A549 treated with GW870086 at 1 μM for 4 hours (cell line): Measurements from ENCODE around the gene NPTX2. TPM values are rescaled to one million over a fixed set of nuclear protein-coding genes. Genes with fewer than 3 reads are reported as not detected.

Experiments used
- total RNA-seq: library from RNA; stranded (reverse); fragments of 200-300 nt; extraction: Qiagen RNA extraction; gene quantifications from 5 replicates; pipeline ENCODE4 v1.2.3, GENCODE V29; 2022; ENCODE audit warnings: low read depth

Gene NPTX2, protein sequence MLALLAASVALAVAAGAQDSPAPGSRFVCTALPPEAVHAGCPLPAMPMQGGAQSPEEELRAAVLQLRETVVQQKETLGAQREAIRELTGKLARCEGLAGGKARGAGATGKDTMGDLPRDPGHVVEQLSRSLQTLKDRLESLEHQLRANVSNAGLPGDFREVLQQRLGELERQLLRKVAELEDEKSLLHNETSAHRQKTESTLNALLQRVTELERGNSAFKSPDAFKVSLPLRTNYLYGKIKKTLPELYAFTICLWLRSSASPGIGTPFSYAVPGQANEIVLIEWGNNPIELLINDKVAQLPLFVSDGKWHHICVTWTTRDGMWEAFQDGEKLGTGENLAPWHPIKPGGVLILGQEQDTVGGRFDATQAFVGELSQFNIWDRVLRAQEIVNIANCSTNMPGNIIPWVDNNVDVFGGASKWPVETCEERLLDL
- 0.10 to 0.27 TPM (median 0.13 TPM) in 5 replicates for total RNA-seq

DNA sequence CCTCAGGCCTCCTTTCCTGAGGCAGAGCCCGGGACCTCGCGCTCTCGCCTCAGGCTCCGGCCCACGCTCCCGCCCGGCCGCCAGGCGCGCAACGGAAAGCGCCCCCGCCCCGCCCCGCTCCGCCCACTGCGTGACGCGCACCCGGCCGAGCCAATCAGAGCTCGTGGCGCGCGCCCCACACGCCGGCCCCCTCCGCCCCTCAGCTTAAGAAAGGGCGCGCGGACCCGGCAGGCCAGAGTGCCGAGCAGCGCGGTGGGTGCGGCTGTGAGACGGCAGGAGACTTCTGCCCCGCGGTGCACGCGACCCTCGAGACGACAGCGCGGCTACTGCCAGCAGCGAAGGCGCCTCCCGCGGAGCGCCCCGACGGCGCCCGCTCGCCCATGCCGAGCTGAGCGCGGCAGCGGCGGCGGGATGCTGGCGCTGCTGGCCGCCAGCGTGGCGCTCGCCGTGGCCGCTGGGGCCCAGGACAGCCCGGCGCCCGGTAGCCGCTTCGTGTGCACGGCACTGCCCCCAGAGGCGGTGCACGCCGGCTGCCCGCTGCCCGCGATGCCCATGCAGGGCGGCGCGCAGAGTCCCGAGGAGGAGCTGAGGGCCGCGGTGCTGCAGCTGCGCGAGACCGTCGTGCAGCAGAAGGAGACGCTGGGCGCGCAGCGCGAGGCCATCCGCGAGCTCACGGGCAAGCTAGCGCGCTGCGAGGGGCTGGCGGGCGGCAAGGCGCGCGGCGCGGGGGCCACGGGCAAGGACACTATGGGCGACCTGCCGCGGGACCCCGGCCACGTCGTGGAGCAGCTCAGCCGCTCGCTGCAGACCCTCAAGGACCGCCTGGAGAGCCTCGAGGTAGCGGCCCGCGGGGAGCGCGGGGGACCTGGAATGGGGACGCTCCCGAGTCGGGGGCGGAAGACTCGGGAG is at the start of gene NPTX2:
Gene NPTX2, plus strand, starts transcription at position 235 of the 909 bp plus-strand sequence. Its CDS starts 177 bp downstream, at position 412.

Other genes with a start within 250 kb of the NPTX2 start
- 45.7 to 57.5 TPM (median 53.0 TPM) in 5 replicates for gene BAIAP2L1, start 216.2 kb upstream of the NPTX2 start, total RNA-seq